ENCODE data around the gene ARHGAP25.

The ARHGAP25 gene

DNA sequence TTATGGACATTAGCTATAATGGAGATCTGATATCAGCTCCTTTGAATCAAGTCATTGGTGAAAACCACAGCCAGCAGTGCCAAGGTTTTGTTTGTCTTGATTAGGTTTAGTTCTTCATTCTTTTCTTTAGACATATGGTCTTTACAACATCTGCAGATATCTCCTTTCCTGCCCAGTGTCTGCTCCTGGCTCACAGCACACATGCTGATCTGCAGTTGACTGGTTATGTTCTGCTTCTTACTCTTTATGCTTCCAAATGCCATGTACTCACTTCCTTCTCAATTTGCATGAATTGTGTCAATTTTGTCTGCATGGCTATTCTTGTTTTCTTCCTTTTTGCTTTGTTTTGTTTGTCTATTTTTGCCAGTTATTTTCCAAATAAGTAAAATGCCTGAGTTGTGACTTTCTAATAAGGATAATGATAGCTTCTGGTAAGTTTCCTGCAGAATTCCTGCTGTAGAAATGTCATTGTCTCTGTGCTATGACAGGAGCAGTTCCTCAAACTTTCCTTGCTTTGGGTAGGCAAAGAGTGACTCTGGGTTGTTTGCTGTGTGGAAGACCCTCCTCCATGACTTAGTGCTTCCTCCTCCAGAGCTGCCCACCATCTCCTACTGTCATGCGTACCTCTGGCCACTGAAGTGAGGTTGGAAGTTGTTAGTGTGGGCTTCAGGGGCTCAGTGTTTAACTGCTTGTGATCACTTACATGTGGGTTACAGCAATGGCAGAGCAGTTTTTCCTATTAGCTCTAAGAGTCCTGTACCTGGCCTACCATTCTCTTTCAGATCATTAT, 8.2 kb downstream of the ARHGAP25 start:
- Histone ChIP-seq H3K4me1 (ENCODE audit: insufficient read depth, low read length) (peaks cover 24% of the 10 kb centered on the region), H3K9ac (ENCODE audit: low read depth, low read length) (no peak overlapping the region), H3K36me3 (ENCODE audit: insufficient read depth, low read length) (no peaks in the 10 kb centered on the region), H3K9me3 (ENCODE audit: control insufficient read depth, insufficient read depth, low read length) (no peaks in the 10 kb centered on the region; the same call in 1 of the 2 replicates)

DNA sequence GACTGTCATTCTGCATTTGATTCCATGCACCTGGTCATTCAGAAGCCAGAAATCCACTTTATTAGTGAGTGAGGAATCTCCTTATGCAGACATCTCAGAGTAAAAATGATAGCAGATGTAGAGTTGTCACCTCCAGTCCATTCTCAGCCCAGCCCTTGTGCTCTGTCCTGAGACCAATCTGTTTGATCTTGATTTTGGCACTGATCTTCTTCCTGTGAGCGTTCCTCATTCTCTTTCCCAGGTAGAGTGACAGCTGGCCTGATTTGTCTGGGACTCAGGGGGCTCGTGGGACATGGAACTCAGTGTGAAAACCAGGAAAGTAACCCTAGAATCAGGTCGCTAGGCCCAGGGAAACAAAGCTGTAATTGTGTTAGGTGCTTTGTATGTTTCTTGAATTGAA, 8.9 kb downstream of the ARHGAP25 start:
- Histone ChIP-seq H3K36me3 (ENCODE audit: insufficient read depth, low read length) (no peaks in the 10 kb centered on the region), H3K9me3 (ENCODE audit: control insufficient read depth, insufficient read depth, low read length) (no peaks in the 10 kb centered on the region; the same call in 1 of the 2 replicates), H3K4me1 (ENCODE audit: insufficient read depth, low read length) (peaks cover 24% of the 10 kb centered on the region), H3K9ac (ENCODE audit: low read depth, low read length) (no peak overlapping the region)

DNA sequence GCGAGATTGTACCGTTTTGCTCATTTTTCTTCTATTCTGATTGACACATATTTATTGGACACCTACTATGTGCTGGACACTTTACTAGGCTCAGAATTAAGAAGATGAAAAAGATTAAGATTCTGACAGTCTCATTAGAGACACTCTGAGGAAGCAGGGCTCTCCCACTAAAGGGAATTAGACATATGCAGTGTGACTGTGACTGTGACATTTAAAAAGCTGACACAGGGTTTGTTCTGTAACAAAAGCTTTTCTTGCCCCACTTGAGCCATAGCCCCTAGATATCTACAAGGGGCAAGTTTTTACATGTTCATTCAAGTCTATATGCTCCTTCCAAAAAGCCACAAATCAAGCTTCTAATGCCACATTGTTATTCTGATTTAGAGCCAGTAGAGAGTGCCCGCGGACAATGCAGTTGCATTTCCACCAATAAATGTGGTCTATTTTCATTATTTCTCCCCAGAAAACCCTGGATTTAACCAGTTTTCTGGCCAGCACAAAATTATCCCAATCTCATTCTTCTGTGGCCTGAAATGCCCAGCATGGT, 9.8 kb downstream of the ARHGAP25 start:
- H3K9me3 ChIP-seq (ENCODE audit: control insufficient read depth, insufficient read depth, low read length), result no peaks in the 10 kb centered on the region; the same call in 1 of the 2 replicates
- H3K36me3 ChIP-seq (ENCODE audit: insufficient read depth, low read length), result no peaks in the 10 kb centered on the region
- H3K9ac ChIP-seq (ENCODE audit: low read depth, low read length), result no peak overlapping the region
- H3K4me1 ChIP-seq (ENCODE audit: insufficient read depth, low read length), result peaks cover 24% of the 10 kb centered on the region

DNA sequence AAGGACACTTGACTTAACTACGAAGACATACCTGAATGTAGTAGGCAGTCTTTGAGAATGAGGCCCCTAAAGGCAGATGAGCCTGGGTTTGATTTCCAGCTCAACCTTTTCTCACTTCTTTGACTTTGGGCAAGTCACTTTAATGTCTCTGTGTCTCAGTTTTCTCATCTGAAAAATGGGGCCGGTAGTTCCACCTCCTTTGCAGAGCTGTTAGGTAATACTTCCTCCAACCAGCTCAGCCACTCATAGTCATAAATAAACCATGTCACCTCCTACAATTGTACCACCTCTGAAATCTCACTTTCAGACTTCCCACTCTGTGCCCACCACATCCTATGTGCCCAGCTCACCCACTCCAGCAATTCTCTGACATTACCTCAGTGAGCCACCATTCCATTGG, 10.4 kb downstream of the ARHGAP25 start:
- Histone ChIP-seq H3K4me1 (ENCODE audit: insufficient read depth, low read length) (peaks cover 24% of the 10 kb centered on the region), H3K9me3 (ENCODE audit: control insufficient read depth, insufficient read depth, low read length) (no peaks in the 10 kb centered on the region; the same call in 1 of the 2 replicates), H3K9ac (ENCODE audit: low read depth, low read length) (no peak overlapping the region), H3K36me3 (ENCODE audit: insufficient read depth, low read length) (no peaks in the 10 kb centered on the region)

DNA sequence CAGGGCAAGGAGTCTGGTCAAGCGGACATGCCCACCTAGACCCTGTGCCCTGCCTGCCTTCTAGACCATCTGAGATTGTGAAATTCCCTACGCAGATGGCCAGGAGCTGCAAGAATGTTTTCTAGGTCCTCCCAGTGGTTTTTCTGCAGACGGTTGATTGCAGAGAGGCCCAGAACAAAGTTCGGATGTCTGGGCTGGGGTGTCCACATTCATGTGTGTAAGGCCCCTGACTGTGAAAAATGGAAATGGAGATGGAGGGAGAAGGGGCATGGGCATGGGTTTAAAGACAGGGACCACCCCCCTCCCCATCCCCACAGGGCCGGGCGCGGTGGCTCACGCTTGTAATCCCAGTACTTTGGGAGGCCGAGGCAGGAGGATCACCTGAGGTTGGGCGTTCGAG, 11.8 kb downstream of the ARHGAP25 start:
- H3K9ac ChIP-seq (ENCODE audit: low read depth, low read length), result no peak overlapping the region
- H3K36me3 ChIP-seq (ENCODE audit: insufficient read depth, low read length), result no peaks in the 10 kb centered on the region
- no peaks in the 10 kb centered on the region; the same call in 1 of the 2 replicates for H3K9me3 ChIP-seq (ENCODE audit: control insufficient read depth, insufficient read depth, low read length)
- peaks cover 24% of the 10 kb centered on the region for H3K4me1 ChIP-seq (ENCODE audit: insufficient read depth, low read length)

DNA sequence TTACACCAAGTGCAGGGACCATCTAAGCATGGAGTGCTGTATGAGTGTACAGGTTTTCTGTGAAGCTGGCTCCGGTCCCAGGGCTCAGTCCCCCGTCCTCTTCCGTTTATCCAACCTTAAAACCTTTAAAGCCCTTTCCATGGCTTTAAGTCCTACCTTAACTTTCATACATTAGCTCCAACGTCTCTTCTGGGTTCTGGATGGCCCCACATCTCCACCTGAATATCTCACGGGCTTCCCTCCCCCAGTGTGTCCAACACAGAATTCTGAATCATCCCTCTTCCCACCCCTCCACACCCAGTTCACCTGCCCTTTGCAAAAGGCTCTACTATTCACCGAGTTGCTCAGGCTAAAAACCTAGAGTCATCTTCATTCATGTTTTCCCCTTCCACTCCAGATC, 12.8 kb downstream of the ARHGAP25 start:
- Histone ChIP-seq H3K36me3 (ENCODE audit: insufficient read depth, low read length) (no peaks in the 10 kb centered on the region), H3K9me3 (ENCODE audit: control insufficient read depth, insufficient read depth, low read length) (no peaks in the 10 kb centered on the region; the same call in 1 of the 2 replicates), H3K4me1 (ENCODE audit: insufficient read depth, low read length) (peaks cover 23% of the 10 kb centered on the region), H3K9ac (ENCODE audit: low read depth, low read length) (no peak overlapping the region)

DNA sequence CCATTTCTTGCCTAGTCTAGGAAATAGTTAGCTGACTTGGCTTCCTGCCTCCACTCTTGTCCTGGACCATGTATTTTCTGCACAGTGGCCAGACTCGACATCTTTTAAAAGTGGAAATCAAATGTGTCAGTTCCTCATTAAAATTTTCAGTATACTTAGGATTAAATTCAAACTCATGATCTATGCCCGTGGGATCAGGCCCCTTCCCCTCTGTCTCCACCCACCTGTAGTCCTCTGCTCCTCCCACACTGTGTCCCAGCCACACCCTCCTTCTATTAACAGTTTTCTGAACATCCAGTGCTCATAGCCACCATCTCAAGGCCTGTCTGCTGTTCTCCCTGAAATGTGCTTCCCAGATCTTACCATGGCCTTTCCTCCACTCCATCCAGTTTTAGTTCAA, 13.3 kb downstream of the ARHGAP25 start:
- Histone ChIP-seq H3K4me1 (ENCODE audit: insufficient read depth, low read length) (peaks cover 18% of the 10 kb centered on the region), H3K9ac (ENCODE audit: low read depth, low read length) (no peak overlapping the region), H3K36me3 (ENCODE audit: insufficient read depth, low read length) (no peaks in the 10 kb centered on the region), H3K9me3 (ENCODE audit: control insufficient read depth, insufficient read depth, low read length) (no peaks in the 10 kb centered on the region; the same call in 1 of the 2 replicates)

DNA sequence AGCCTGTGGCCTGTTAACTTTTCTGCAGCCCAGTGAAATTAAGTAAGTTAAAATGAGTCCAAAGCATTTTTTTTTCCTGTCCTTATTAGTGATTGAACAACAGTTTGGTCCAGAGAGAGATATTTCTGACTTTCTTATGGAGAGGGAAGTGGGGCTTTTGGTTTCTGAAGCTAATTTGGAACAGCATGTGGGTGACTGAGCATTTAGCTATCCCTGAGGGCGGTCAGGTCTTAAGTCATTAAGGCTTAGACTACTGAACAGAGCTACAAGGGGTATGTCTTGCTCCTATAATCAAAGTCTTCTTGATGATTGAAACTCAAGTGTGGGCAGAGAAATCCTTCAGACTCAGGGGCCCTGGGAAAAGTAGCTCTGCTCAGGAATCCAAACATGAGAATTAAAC, 14.0 kb downstream of the ARHGAP25 start:
- no peaks in the 10 kb centered on the region; the same call in 1 of the 2 replicates for H3K9me3 ChIP-seq (ENCODE audit: control insufficient read depth, insufficient read depth, low read length)
- H3K4me1 ChIP-seq (ENCODE audit: insufficient read depth, low read length), result peaks cover 11% of the 10 kb centered on the region
- H3K36me3 ChIP-seq (ENCODE audit: insufficient read depth, low read length), result no peaks in the 10 kb centered on the region
- no peak overlapping the region for H3K9ac ChIP-seq (ENCODE audit: low read depth, low read length)

DNA sequence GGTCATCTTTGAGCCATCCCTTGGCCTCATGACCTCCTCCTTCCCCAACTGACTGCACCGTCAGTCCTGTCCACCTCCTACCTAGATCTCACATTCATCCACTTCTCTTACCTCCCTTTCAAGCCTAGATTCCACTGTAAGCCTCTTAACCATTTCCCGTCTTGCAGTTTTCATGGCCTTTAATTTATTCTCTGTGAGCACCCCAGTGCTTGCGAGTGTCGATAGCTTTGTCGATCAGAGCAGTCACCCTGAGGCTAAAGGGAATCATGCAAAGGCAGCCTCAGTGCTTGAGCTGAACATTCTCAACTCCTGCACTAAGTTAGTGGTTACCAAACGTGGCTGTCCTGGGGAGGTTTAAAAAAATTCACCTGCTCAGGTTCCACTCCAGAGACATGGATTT, 14.7 kb downstream of the ARHGAP25 start:
- Histone ChIP-seq H3K9ac (ENCODE audit: low read depth, low read length) (no peak overlapping the region), H3K36me3 (ENCODE audit: insufficient read depth, low read length) (no peaks in the 10 kb centered on the region), H3K4me1 (ENCODE audit: insufficient read depth, low read length) (peaks cover 6% of the 10 kb centered on the region), H3K9me3 (ENCODE audit: control insufficient read depth, insufficient read depth, low read length) (no peaks in the 10 kb centered on the region; the same call in 1 of the 2 replicates)

DNA sequence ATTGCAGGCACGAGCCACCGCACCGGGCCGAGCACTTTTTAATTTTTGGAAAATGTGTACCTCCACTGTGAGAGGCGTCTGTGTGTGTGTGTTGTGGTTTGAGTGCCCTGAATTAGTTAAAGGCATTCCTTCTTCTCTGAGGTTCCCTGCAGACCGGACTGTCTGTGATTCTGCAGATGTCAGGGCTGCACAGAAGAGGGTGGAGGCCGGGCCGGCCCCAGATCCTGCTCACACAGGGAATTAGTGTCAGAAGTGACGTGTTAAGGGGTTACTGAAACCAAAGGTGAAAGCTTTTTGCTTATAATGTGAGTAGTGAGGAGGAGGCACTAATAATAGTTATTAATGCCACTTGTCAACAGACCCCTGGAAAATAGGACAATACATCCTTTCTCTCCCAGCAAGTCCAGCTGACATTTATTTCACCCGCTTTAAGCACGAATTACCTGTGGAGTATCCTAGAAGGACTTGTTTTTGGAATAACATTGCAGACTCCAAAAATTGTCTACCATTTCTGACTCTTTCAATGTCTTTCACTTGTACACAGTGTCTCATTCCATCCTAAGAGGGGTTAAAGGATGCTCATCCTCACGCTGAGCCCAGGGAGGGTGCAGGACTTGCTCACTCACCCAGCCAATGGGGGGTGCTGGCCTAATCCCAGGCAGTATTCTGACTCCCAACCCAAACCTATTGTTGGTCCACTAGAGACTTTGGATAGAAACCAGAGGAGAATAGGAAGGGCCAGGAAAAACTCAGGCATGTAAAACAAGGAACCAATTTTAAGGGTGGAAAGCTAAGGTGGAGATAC, 16.2 kb downstream of the ARHGAP25 start:
- Histone ChIP-seq H3K36me3 (ENCODE audit: insufficient read depth, low read length) (no peaks in the 10 kb centered on the region), H3K4me1 (ENCODE audit: insufficient read depth, low read length) (peaks cover under 1% of the 10 kb centered on the region; the same call in 1 of the 2 replicates), H3K9ac (ENCODE audit: low read depth, low read length) (no peak overlapping the region), H3K9me3 (ENCODE audit: control insufficient read depth, insufficient read depth, low read length) (no peaks in the 10 kb centered on the region)

DNA sequence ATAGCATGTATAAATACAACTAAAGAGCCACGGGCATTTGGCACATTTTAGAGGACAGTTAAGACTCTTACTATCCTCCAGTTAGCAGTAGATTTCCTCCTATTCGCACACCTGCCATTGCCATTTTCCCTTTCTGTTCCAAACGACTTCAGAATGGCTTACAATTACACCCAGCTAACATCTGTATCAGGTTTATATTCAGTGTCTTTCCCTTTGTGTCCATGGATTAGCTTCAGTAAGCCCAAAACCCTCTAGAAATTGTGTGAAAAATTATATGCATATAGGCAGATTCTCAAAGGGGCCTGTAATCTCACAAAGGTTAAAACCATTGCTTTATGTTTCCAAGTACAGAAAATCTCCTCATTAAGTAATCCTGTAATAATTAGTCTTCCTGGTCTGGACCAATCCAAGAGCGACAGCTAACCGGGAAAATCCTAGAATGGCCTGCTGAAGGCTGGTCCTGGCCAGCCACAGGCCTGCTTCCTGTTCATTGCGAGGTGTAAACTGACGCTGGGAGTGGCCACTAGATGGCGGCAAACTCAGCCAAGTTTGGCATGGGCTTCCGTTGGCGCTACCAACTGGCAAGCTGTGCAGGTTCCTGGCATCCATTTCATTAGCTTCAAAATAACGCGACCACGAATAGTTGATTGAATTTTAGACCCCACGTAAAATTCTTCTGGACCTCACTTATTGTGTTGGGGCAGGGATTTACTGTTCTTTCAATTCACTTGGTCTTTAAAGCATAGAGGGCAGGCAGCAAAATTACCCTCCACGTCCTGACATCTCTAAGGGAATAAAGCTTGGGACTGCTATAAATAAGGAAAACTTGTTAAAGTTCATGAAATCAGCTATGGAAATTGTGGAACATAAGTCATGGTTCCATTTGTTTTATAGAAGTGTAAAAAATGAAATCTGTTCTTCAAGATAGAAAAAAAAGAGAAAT, 17.1 kb downstream of the ARHGAP25 start:
- Histone ChIP-seq H3K9me3 (ENCODE audit: control insufficient read depth, insufficient read depth, low read length) (no peaks in the 10 kb centered on the region), H3K36me3 (ENCODE audit: insufficient read depth, low read length) (no peaks in the 10 kb centered on the region), H3K4me1 (ENCODE audit: insufficient read depth, low read length) (peaks cover 6% of the 10 kb centered on the region; the same call in 1 of the 2 replicates), H3K9ac (ENCODE audit: low read depth, low read length) (no peak overlapping the region)

DNA sequence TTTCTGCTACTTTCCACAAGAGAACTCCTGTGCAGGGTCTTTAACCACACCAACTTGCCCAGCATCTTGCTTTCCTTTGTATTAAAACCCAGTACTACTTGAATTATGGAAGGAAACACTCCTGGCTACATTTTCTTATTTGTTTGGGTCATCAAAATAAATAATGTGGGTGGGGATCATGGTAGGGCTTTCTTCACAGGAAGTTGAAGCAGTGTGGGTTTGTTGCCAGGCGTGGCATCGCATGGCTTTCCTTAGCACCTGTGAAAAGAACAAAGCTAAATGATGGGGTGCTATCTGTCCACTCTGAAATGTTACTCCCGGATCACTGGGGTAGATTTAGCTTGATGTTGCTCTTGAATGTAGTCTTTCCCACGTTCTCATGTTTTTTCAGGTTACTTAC, 18.7 kb downstream of the ARHGAP25 start:
- H3K9ac ChIP-seq (ENCODE audit: low read depth, low read length), result no peak overlapping the region
- no peaks in the 10 kb centered on the region for H3K9me3 ChIP-seq (ENCODE audit: control insufficient read depth, insufficient read depth, low read length)
- peaks cover 6% of the 10 kb centered on the region; the same call in 1 of the 2 replicates for H3K4me1 ChIP-seq (ENCODE audit: insufficient read depth, low read length)
- H3K36me3 ChIP-seq (ENCODE audit: insufficient read depth, low read length), result no peaks in the 10 kb centered on the region

DNA sequence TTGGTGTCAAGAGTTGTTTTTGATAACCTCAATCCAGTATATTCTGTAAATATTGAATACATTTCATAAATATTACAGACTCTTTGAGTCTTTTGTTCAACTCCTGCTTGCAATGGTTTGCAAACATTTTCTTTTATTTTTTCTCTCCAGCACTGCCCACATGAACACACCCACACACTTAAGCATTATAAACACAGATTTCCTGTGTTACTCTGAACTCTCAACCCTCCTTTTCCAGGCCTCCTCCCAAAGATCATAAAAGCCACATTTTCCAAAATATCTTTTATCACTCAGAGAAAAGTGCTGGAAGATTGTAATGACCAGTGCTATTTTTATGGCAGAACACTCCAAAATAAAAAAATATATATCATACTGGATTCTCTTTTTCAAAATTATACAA, 20.5 kb downstream of the ARHGAP25 start:
- Histone ChIP-seq H3K36me3 (ENCODE audit: insufficient read depth, low read length) (no peaks in the 10 kb centered on the region), H3K4me1 (ENCODE audit: insufficient read depth, low read length) (peaks cover 6% of the 10 kb centered on the region; the same call in 1 of the 2 replicates), H3K9me3 (ENCODE audit: control insufficient read depth, insufficient read depth, low read length) (no peaks in the 10 kb centered on the region), H3K9ac (ENCODE audit: low read depth, low read length) (no peak overlapping the region)

DNA sequence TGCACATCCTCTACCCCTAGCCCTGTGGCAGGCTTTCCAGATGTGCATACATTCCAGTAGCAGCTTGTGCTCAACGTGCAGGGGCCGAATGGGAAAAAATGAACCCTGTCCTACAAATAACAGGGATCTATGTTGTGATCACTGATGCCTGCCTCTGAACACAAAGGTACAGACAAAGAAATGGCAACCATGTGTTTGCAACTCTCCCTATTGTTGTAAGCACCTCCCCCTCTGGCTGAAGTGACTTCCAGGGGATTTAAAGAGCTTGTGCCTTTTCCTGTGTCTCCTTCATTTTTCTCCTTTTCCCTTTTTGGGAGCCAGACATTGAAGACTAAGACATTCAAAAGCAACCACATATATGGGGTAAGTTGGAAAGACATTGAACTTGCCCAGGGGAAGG, 21.6 kb downstream of the ARHGAP25 start:
- Histone ChIP-seq H3K36me3 (ENCODE audit: insufficient read depth, low read length) (no peaks in the 10 kb centered on the region), H3K9ac (ENCODE audit: low read depth, low read length) (no peak overlapping the region), H3K4me1 (ENCODE audit: insufficient read depth, low read length) (peaks cover 6% of the 10 kb centered on the region; the same call in 1 of the 2 replicates), H3K9me3 (ENCODE audit: control insufficient read depth, insufficient read depth, low read length) (no peaks in the 10 kb centered on the region)

Measured in ES-I3 (cell line).